SIG-M5 treated with dmso at 0.1 percent for 504 hours (cell line): ENCODE data around the gene NTRK2.

Experiments used
- DNase-seq: peaks from one replicate; lab custom pipeline; 2025; ENCODE audit not compliant: unreplicated experiment; lab: John Stamatoyannopoulos, UW

The NTRK2 gene

DNA sequence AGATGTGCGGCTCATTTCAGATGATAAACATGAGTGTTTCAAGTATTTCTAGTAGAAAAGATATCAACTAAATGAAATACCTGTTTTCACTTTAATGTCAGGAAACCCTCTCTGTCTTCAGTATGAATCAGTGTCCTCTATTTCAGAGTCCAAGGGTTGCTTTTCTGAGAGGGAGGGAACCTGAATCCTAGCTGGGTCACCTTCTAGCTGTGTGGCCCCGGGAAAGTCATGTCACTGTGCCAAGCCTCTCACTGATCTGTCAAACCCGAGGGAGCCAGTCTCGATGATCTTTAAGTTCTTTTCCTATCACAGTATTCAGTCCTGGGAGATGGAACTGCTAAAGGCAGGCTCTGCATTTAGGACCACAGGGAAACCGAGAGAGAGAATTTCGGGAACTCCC lies 258.9 kb downstream of the NTRK2 start:
- DNase-seq, result no peak

- no peak for DNase-seq
Observed at GRCh38 chr9:84929068-84929467, 259.5 kb downstream of the NTRK2 start.

GRCh38 chr9:84932915-84933527 lies 263.5 kb downstream of the NTRK2 start:
- DNase-seq, result no peak

GRCh38 chr9:84935528-84936117 lies 266.1 kb downstream of the NTRK2 start:
- no peak for DNase-seq

DNA sequence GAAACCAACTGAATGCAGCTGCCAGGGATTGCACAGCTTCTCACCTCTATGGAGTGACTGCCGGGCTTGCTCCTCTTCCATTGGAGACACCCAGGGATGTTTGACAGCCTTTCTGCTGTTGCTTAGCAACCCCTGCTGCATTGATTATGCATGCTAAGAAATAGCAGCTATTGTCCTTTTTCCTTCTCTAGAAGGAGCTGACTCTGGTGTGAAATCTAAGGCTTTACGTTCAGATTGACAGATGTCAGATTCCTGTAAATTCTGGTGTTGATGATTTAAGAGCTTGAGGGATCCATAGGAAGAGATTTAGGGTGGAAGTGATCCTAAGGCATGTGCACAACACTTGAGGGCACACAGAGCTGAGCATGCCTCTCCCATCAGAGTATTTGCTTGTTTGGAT lies 267.7 kb downstream of the NTRK2 start:
- DNase-seq, result no peak

GRCh38 chr9:84937581-84937980 lies 268.1 kb downstream of the NTRK2 start:
- DNase-seq, result no peak

GRCh38 chr9:84939774-84940173 lies 270.2 kb downstream of the NTRK2 start:
- DNase-seq, result no peak

DNA sequence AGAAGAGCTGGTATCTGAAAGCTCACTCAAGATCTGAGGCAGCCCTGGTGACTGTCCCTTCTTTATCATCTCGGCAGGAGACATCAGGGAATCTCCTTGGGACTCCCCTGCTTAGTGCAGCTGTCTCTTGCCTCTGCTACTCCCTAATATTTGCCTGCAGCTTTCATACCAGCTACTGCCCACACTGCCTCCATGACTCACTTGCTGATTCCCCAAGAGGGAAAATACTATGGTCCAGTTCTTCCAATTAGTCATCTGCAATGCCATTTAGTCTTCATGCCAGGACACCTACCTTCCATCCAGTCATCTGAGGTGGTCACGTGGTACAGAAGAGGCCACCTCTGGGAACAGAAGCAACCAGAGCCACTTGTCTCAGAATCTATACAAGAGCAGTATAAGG lies 270.8 kb downstream of the NTRK2 start:
- DNase-seq, result no peak

- no peak for DNase-seq
Observed at GRCh38 chr9:84941792-84942191, 272.3 kb downstream of the NTRK2 start.

DNA sequence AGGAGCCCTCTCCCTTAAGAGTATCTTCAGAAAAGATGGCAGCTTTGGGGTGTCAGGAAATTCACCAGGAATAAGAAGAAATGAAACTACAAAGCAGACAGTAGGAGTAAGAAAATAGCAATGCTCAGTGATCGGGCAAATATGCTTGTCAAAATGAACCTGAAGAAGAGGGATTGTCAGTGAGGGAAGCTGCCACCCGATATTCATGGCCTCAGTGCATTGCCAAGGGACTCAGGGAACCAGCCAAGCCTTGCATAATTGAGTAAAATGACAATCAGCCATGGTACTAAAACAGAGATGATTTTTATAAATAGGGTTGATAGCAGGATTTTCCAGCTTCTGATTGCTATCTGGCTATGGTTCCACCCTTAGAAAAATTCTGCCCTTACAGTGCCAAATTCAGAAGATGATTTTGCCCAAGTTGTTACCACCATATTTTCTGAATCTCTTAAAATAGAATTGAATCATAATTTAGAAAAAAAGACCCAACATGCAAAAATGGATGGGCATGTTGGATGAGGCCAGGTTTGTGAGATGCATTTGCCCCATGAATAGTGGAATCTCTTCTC lies 274.0 kb downstream of the NTRK2 start:
- DNase-seq, result no peak

DNA sequence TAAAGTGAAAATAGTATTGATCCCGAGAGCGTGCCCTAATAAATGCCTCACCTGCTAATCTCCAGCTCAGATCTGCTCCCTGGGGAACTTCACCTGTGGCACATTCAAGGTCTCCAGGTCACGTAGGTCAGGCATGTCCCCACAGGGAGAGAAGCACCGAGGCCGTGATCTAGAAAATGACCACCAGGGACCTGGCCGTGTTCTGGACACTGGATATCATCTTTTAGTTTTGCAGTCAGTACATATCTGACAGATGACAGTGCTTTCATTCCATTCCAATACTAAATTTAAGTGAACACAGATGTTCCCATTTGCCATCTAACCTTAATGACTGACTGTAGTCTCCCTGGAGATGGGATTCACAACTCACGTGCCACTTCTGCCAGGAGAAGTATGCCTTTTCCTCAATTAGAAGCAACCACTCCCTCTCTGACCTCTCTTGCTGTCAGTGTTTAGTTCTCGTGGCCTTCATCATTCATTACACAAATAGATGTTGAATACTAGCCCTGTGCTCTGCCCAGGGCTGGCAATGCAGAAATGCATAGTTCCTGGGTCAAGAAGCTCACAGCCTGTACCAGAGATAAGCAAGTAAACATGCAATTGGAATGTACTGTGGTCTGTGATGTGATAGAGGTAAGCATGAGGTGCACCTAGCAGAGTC lies 276.5 kb downstream of the NTRK2 start:
- DNase-seq, result no peak

DNA sequence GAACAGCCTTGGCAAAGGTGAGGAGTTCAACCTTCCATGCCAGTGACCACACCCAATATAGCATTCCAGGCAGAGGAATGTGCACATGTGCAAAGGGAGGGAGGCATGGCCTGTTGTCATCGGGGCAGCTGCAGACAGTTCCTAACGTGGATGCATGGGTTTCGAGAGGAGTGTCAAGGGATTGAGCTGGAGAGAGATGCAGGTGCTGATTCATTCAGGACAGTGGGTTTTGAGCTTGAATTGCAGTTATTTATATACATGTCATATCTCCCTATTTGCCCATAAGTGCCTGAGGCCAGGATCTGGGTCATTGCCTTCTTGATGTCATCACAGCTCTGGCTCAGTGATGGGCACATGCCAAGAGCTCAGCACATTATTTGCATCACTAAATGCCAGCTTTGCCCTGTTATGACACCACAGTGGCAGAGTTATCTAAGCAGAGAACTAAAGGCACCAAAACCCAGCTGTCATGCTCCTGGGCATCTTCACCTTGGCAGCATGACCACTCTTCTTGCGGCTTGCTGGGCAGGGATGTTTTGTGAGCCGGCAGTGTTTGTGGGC lies 278.0 kb downstream of the NTRK2 start:
- no peak for DNase-seq

DNA sequence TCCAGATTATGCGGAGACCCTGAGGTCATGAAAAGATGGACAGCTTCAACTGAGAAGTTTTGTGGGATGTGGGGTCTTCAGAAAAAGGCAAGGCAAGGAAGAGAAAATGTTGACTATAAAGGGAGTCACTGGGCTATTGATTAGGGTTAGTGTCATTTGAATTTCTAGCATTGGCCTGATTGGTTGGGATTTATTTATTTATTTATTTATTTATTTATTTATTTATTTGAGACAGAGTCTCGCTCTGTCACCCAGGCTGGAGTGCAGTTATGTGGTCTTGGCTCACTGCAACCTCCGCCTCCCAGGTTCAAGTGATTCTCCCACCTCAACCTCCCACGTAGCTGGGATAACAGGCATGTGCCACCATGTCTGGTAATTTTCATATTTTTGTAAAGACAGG lies 279.7 kb downstream of the NTRK2 start:
- DNase-seq, result no peak

- no peak for DNase-seq
Observed at GRCh38 chr9:84949971-84950370, 280.4 kb downstream of the NTRK2 start.

DNA sequence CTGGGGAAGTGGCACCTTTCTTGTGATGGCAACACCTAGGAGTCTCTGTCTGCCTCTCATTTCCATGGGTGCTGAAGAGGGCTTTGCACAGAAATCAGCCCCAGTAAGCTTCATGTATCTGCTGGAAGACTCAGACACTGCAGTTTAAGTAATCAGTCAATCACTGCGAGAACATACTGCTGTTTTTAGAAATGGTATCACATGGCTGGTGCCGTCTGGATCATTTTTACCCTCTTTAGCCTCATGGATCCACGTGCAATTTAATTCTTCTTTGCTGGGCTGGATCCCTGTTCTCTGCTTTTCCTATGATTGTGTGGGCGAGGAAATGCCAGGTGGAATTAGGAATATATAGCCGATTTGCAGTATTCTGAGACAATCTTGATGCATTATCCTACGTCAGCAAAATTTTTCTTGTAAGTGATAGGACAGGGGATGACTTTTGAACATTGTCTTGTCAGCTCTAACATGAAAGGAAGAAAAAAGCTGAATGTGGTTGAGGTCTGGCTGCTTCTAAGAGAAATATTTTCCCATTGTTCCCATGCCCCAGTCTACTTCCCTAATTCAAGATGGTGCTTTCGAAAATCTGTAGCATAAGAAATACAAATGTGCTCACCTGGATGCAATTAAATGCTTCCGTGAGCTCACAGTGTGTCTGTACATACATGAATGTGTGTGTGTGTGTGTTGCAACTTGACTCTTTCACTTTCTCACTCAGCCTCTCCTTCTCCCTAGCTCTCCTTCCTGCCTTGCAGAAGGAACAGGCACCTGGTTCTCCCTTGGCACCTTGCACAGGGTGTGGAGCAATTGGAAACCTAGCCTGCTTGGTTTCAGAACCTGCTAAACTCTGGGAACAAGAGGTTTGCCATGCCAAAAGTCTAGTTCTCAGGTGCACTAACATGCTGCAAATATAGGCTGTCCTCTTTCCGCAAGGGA lies 281.6 kb downstream of the NTRK2 start:
- DNase-seq, result no peak

DNA sequence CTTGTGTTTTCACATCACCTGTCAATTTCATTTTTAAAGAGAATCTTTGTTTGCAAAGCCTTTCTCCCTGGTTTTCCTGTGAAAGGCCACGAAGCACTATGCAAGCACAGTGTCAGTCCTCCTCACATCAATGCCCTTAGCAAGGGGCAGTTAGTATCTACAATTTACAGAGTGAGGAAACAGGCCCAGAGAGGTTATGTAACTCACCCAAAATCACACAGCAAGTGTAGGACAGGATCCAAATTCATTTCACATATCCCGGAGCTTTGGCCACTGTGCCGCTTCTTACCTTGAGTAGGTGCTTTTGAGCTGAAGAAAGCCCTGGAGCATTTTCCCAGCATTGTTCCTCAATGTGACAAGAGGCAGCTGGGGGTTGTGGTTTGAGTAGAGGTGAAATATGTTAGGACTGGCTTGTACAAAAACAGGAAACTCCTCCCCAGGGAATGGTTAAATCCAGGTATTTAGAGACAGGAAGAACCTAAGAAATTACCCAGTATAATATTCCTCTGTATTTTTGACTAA lies 283.8 kb downstream of the NTRK2 start:
- DNase-seq, result no peak

- DNase-seq, result peak; percentile 36
Observed at GRCh38 chr9:84953797-84954705, 284.5 kb downstream of the NTRK2 start.

GRCh38 chr9:84955155-84955554 lies 285.6 kb downstream of the NTRK2 start:
- DNase-seq, result no peak

- no peak for DNase-seq
Observed at GRCh38 chr9:84955971-84956370, 286.4 kb downstream of the NTRK2 start.

GRCh38 chr9:84959339-84959738 lies 289.8 kb downstream of the NTRK2 start:
- no peak for DNase-seq
